Esophagus squamous epithelium (tissue), 5 donors: ENCODE data around the gene TBCD. TPM values are rescaled to one million over a fixed set of nuclear protein-coding genes. Genes with fewer than 3 reads are reported as not detected.
A peak's percentile ranks its signal among the peaks of the same experiment; 100 is the strongest.

Source experiments
- DNase-seq: peaks from one replicate; lab custom pipeline; 2025; lab: John Stamatoyannopoulos, UW
- H3K27ac ChIP-seq, 4 donors: fragments of 200-600 bp; sonication (generic); one replicate each; pipeline ENCODE4 v1.5.1; 2016 to 2019; ENCODE audit warnings: mild to moderate bottlenecking in 1 of 4
- H3K27me3 ChIP-seq, 4 donors: fragments of 200-600 bp; sonication (generic); 1 replicate in 3 of 4; 2 replicates in 1 of 4; pipeline versions ENCODE4 v1.5.1 to v1.6.0; 2017 to 2021; ENCODE audit warnings: antibody characterized with exemption in 1 of 4
- H3K36me3 ChIP-seq, 3 donors: fragments of 200-600 bp; sonication (generic); one replicate each; pipeline ENCODE4 v1.5.1; 2016 to 2019
- H3K4me1 ChIP-seq, 3 donors: fragments of 200-600 bp; sonication (generic); one replicate each; pipeline ENCODE4 v1.5.1; 2017 to 2019
- H3K4me3 ChIP-seq, 4 donors: fragments of 200-600 bp; sonication (generic); 1 replicate in 3 of 4; 2 replicates in 1 of 4; pipeline ENCODE4 v1.5.1; 2016 to 2019; ENCODE audit warnings: mild to moderate bottlenecking in 2 of 4, moderate library complexity in 1 of 4
- H3K9me3 ChIP-seq, 3 donors: fragments of 200-600 bp; sonication (generic); one replicate each; pipeline ENCODE4 v1.5.1; 2016 to 2019
- CTCF ChIP-seq, 6 experiments: fragments of 450-650 bp in 4 of 6; fragments of 200-600 bp in 2 of 6; sonication (generic) in 2 of 6; IDR thresholded peaks; one replicate each; pipeline ENCODE4 v1.5.1; 2016 to 2019; ENCODE audit warnings: antibody characterized with exemption in 6 of 6, mild to moderate bottlenecking in 4 of 6, moderate library complexity in 4 of 6
- POLR2A ChIP-seq, 4 donors: fragments of 450-650 bp; IDR thresholded peaks; one replicate each; pipeline ENCODE4 v1.6.1; 2017; ENCODE audit warnings: antibody characterized with exemption in 4 of 4, mild to moderate bottlenecking in 4 of 4, moderate library complexity in 3 of 4
- WGBS, 2 donors: methylation state at CpG; one replicate each; pipeline ENCODE4 v1.1.5; 2018; 5-methylcytosine and 5-hydroxymethylcytosine counted together
- intact Hi-C: fragments of 100-400 bp; cut with DNase I; formaldehyde crosslinking; loops from one replicate; pipeline ENCODE4 v1.15.0; 2022
- total RNA-seq, 4 donors: library from RNA; depleted of rRNA; stranded (reverse); fragments of >200 nt; gene quantifications; one replicate each; pipeline ENCODE4 v1.1.0, GENCODE V29; 2016
- donor health status: DM: yes; HTN: yes; CAD: no.

The TBCD gene
- total RNA-seq, 4 donors from 2014 or later, result 38.8 to 58.3 (median 55.0) TPM

GRCh38 chr17:82851381-82851780 is 99.5 kb downstream of the TBCD start:
- Histone ChIP-seq H3K36me3 (peaks cover 0 to 11% (median 0%) of the 10 kb centered on the region in 3 donors), H3K27me3 (no peaks in the 10 kb centered on the region), H3K4me3 (no peak overlapping the region), H3K27ac (no peak overlapping the region), H3K4me1 (peaks cover 4 to 33% (median 7%) of the 10 kb centered on the region in 3 donors), H3K9me3 (no peaks in the 10 kb centered on the region)
- intact Hi-C loops, result no loop called here
- WGBS, 2 donors, result 84 to 92% methylated on average over 11 of the region's 12 CpGs
- no peak for DNase-seq
- TF ChIP-seq POLR2A (IDR thresholded peaks at IDR 0.05), result no peak
- TF ChIP-seq CTCF (IDR thresholded peaks at IDR 0.05), result no peak

- TF ChIP-seq CTCF (IDR thresholded peaks at IDR 0.05) (no peak), POLR2A (IDR thresholded peaks at IDR 0.05) (no peak)
- intact Hi-C loops, result no loop called here
- no peak for DNase-seq
- peaks cover 3 to 36% (median 10%) of the 10 kb centered on the region in 3 donors for H3K4me1 ChIP-seq
- H3K27me3 ChIP-seq, result no peaks in the 10 kb centered on the region
- WGBS, 2 donors, result 97 to 100% methylated on average over 3 to 9 of the region's 11 CpGs
- H3K4me3 ChIP-seq, result no peak overlapping the region
- H3K27ac ChIP-seq, result no peak overlapping the region
- no peaks in the 10 kb centered on the region for H3K9me3 ChIP-seq
- H3K36me3 ChIP-seq, result peaks cover 0 to 11% (median 0%) of the 10 kb centered on the region in 3 donors
Observed at GRCh38 chr17:82854226-82854625, 102.4 kb downstream of the TBCD start.

- peak overlapping the region in 2 of 4 donors; percentile 30 to 88 for H3K27ac ChIP-seq
- no peak for DNase-seq
- intact Hi-C loops, result no loop called here
- H3K36me3 ChIP-seq, result peaks cover 0 to 11% (median 0%) of the 10 kb centered on the region in 3 donors
- no peaks in the 10 kb centered on the region for H3K27me3 ChIP-seq
- TF ChIP-seq POLR2A (IDR thresholded peaks at IDR 0.05) (no peak), CTCF (IDR thresholded peaks at IDR 0.05) (no peak)
- no peak overlapping the region for H3K4me3 ChIP-seq
- peaks cover 19 to 51% (median 24%) of the 10 kb centered on the region in 3 donors for H3K4me1 ChIP-seq
- WGBS, 2 donors, result 81 to 82% methylated on average over 12 to 15 of the region's 15 CpGs
- no peaks in the 10 kb centered on the region for H3K9me3 ChIP-seq
Observed at GRCh38 chr17:82856361-82856760, 104.5 kb downstream of the TBCD start.

GRCh38 chr17:82858376-82859126 is 106.7 kb downstream of the TBCD start:
- DNase-seq, result no peak

More at GRCh38 chr17:82858376-82859126, 106.7 kb downstream of the TBCD start:
- Histone ChIP-seq H3K36me3 (peaks cover 0 to 11% (median 0%) of the 10 kb centered on the region in 3 donors), H3K27me3 (no peaks in the 10 kb centered on the region), H3K4me1 (peaks cover 23 to 64% (median 26%) of the 10 kb centered on the region in 3 donors), H3K4me3 (peak overlapping the region in 3 of 4 donors; percentile 7 to 38 (median 15)), H3K9me3 (no peaks in the 10 kb centered on the region), H3K27ac (peak overlapping the region; percentile 85 to 96 (median 89))
- TF ChIP-seq CTCF (IDR thresholded peaks at IDR 0.05) (no peak), POLR2A (IDR thresholded peaks at IDR 0.05) (peak in 1 of 4 donors; percentile 19)
- 35 to 74% methylated on average over 5 to 12 of the region's 28 CpGs for WGBS, 2 donors
- intact Hi-C loops, result no loop called here
